Activated CD4-positive, alpha-beta T cell treated with anti-CD3 and anti-CD28 coated beads, Interleukin-2, amount 50 U/mL, for 4 hours (primary cell): ENCODE measurements around the gene FASTK.
"Not testable (repeated sequence)": the region's sequence is repeated elsewhere in the genome, so short reads cannot be mapped to it uniquely, and the experiment has no call there.

ENCODE experiments used
- DNase-seq, 2 experiments: peaks; one replicate each; pipeline ENCODE4 v3.0.0-alpha.2; 2020

Gene FASTK

GRCh38 chr7:151045967-151046366 is 34.6 kb downstream of the FASTK start:
- no peak for DNase-seq

- DNase-seq, result no peak
These were observed 35.3 kb downstream of the FASTK start for GRCh38 chr7:151045262-151045661.

GRCh38 chr7:151043959-151044358 is 36.6 kb downstream of the FASTK start:
- DNase-seq, result no peak

DNA sequence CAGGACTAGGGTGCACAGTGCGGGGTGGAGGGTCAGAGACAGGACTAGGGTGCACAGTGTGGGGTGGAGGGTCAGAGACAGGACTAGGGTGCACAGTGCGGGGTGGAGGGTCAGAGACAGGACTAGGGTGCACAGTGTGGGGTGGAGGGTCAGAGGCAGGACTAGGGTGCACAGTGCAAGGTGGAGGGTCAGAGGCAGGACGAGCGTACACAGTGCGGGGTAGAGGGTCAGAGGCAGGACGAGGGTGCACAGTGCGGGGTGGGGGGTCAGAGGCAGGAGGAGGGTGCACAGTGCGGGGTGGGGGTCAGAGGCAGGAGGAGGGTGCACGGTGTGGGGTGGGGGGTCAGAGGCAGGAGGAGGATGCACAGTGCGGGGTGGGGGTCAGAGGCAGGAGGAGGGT is 37.2 kb downstream of the FASTK start:
- not testable (repeated sequence) for DNase-seq

DNA sequence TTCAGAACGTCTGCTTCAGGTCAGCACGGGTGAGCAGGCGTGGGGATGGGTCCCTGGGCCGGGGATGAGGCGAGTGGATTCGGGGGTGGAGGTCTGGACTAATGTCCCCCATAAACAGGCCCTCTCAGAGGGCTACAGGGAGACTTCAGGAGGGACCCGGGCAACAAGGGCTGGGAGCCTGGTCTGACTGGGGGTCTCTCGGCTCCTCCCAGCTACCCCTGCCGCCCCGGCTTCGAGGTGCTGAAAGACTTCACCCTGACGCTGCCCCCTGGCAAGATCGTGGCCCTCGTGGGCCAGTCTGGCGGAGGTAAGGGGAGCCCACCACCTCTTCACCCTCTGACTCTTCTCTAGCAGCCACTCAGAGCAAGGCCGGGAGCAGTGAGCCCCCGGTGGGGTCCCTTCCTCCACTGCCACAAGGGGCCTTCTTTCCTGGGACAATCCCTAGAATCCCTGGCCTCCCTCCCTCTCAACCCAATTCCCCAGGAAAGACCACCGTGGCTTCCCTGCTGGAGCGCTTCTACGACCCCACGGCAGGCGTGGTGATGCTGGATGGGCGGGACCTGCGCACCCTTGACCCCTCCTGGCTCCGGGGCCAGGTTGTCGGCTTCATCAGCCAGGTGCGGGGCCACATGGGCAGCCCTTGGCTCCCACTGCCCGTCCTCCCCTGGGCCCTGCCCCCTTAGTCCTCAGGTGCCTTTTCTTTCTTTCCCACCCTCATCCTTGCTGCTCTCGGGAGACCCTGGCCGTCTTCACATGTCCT is 39.8 kb downstream of the FASTK start:
- DNase-seq, result no peak

GRCh38 chr7:151039850-151040548 is 40.6 kb downstream of the FASTK start:
- DNase-seq, result no peak

GRCh38 chr7:151038951-151039849 is 41.4 kb downstream of the FASTK start:
- peak; percentile 68 to 77 for DNase-seq

DNA sequence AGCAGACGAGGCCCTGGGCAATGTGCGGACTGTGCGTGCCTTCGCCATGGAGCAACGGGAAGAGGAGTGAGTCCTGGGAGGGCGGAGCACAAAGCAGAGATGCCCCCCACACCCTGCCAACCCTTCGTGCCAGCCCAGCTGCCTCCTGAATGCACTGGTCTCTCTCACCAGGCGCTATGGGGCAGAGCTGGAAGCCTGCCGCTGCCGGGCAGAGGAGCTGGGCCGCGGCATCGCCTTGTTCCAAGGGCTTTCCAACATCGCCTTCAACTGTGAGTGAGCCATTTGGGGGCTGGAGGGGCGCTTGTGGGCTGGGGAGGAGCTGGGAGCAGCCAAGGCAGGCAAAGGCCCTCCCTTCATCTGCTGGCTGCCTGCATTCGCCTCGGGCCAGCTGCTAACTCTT is 44.7 kb downstream of the FASTK start:
- no peak for DNase-seq

GRCh38 chr7:151035026-151035717 is 45.4 kb downstream of the FASTK start:
- no peak for DNase-seq

GRCh38 chr7:151034312-151035025 is 46.1 kb downstream of the FASTK start:
- DNase-seq, result no peak

DNA sequence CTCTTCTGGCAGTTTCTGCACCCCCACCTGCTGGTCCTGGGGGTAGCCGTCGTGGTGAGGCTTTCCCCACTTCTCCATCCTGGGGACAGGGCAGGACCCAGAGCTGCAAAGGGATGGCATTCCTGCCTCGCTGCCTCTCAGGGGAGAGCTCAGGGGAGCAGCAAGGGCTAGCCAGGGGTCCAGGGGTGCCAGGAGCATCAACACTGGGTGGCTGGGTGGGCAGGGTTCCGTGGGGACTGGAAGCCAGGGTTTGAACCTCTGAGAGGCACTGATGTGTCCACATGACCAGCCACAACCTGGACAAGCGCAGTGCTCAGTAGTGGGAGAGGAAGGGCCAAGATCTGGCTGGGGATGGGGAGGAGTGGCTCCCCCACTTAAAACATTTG is 46.8 kb downstream of the FASTK start:
- DNase-seq, result no peak

DNA sequence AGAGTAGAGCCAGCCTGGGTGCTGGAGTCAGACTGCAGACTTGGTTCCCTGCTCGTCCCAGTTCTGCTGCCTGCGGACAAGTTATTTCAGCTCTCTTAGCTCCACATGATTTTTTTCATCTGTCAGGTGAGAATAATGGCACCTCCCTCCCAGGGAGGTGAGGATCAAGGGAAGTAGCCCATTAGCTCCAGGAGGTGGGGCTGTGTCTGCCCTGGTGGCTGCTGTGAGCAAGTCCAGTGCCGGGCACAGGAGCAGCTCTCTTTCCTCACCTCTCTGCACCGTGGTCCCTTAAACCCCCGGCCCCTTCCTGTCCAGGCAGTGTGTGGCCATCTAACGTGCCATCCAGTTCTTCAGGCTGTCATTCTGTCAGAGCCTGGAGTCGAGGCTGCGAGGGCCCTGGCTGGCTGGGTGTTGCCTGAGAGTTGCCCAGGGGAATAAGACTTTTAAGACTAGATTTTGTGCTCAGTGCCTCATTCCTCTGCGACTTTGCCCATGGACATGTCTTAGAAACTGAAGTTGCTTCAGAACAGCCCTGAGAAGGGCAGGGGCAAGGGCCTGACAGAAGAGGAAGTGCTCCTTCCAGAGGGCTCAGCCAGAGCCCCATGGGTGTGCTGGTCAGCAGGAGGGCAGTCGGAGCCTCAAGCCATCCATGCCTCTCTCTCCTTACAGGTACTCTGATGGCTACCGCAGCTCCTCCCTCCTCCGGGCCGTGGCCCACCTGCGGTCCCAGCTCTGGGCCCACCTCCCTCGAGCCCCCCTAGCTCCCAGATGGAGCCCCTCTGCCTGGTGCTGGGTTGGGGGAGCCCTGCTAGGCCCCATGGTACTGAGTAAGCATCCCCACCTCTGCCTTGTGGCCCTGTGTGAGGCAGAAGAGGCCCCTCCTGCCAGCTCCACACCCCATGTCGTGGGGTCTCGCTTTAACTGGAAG is 47.4 kb downstream of the FASTK start:
- no peak for DNase-seq

DNA sequence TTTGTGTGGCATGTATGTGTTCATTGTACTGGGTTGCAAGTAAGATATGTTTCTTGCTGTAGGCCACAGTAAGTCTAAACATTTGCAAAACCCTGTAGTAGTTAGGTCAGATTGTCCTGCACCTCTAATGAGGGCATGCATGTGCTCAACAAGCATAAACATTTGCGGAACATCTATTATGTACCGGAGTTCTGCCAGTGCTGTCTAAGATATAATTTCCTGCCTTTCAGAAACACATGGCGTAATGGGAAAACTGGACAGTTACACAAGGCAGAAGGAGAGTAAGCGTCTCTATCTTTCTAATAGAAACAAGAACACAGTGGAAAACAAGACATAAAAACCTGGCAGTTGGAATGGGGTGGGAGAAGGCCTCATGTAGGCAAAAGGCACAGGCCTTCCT is 49.6 kb downstream of the FASTK start:
- no peak for DNase-seq

GRCh38 chr7:151028948-151029501 is 51.6 kb downstream of the FASTK start:
- no peak for DNase-seq

- peak; percentile 98 for DNase-seq
These were observed 52.3 kb downstream of the FASTK start, which contains the start of gene ABCB8 for GRCh38 chr7:151028131-151028947. ABCB8 (plus strand) TSS chr7:151028450; CDS start chr7:151028516, 66 bp downstream.

DNA sequence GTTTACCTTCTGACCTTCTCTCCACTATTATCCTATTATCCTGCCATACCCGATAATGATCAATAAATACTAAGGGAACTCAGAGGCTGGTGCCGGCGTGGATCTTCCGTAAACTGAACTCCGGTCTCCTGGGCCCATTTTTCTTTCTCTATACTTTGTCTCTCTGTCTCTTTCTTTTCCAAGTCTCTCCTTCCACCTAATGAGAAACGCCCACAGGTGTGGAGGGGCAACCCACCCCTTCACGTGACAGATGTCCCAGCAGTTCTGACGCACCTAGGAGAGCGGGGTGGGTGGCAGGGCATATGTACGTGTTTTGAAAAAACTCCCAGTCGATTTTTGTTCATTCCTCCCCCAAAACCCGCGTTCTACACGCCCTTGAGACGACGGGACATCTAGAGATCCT is 52.9 kb downstream of the FASTK start:
- DNase-seq, result not testable (repeated sequence)

DNA sequence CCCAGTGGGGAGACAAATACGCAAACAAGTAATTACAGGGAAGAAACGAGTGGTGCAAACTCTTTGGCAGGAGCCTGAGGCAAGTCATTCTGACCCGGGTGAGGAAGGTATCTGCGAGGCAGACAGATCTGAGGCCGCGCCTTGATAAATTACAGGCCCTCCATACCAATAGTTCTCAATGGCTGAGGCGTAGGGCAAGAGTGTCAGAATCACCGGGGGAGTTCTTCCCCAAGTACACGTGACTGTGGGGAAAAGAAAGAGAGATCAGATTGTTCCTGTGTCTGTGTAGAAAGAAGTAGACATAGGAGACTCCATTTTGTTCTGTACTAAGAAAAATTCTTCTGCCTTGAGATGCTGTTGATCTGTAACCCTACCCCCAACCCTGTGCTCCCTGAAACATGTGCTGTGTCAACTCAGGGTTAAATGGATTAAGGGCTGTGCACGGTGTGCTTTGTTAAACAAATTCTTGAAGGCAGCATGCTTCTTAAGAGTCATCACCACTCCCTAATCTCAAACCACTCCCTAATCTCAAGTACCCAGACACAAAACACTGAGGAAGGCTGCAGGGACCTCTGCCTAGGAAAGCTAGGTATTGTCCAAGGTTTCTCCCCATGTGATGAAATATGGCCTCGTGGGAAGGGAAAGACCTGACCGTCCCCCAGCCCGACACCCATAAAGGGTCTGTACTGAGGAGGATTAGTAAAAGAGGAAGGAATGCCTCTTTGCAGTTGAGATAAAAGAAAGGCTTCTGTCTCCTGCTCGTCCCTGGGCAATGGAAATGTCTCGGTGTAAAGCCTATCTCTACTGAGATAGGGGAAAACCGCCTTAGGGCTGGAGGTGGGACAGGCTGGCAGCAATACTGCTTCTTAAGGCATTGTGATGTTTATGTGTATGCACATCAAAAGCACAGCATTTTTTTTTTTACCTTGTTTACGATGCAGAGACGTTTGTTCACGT is 53.6 kb downstream of the FASTK start:
- DNase-seq, result not testable (repeated sequence)
